SK-N-SH (cell line): Measurements from ENCODE around the gene ATXN7. TPM values are rescaled to one million over a fixed set of nuclear protein-coding genes. Genes with fewer than 3 reads are reported as not detected.

ENCODE experiments used
- CTCF ChIA-PET: fragments of 300-600, 350-600 bp; formaldehyde crosslinking; extraction: SDS; loops from one replicate; lab custom pipeline; 2021; lab: Yijun Ruan, JAX
- POLR2A ChIA-PET: fragments of 350-600 bp; sonication (Branson Sonifier 250); formaldehyde crosslinking; extraction: SDS; loops from one replicate; lab custom pipeline; 2020; ENCODE audit warnings: antibody characterized with exemption, inconsistent platforms; lab: Yijun Ruan, JAX
- DNase-seq: peaks from one replicate; pipeline ENCODE4 v3.0.0; 2012
- H2AFZ ChIP-seq: fragments of 200-600 bp; sonication (generic); 2 replicates; pipeline ENCODE4 v1.8.1; 2016; ENCODE audit warnings: antibody characterized with exemption, mild to moderate bottlenecking, low read depth
- H3F3A ChIP-seq: fragments of 200-600 bp; sonication (generic); replicated peaks from 2 replicates; pipeline ENCODE3; 2016; ENCODE audit warnings: antibody characterized with exemption, mild to moderate bottlenecking; ENCODE audit not compliant: insufficient read depth
- H3K27ac ChIP-seq, 2 experiments: fragments of 200-500 bp in 1 of 2; fragments of 200-600 bp in 1 of 2; sonication (Bioruptor generic) in 1 of 2; sonication (generic), shearing (Covaris generic) in 1 of 2; 2 replicates each; pipeline versions ENCODE4 v1.5.1 to v1.6.1; 2014 to 2016; ENCODE audit warnings: low read depth in 2 of 2, inconsistent platforms in 1 of 2, low read length in 1 of 2, mild to moderate bottlenecking in 1 of 2, mixed read lengths in 1 of 2
- H3K27me3 ChIP-seq: fragments of 200-600 bp; sonication (generic), shearing (Covaris generic); 2 replicates; pipeline ENCODE4 v1.6.1; 2016; ENCODE audit warnings: mixed run types; ENCODE audit not compliant: insufficient read depth
- H3K36me3 ChIP-seq, 2 experiments: fragments of 200-500 bp in 1 of 2; fragments of 200-600 bp in 1 of 2; sonication (Bioruptor generic) in 1 of 2; sonication (generic) in 1 of 2; replicated peaks in 1 of 2; 2 replicates each; pipeline versions ENCODE3 to v1.5.1; 2014 to 2016; ENCODE audit warnings: low read length in 1 of 2, mild to moderate bottlenecking in 1 of 2; ENCODE audit not compliant: insufficient read depth in 2 of 2, control insufficient read depth in 1 of 2
- H3K4me1 ChIP-seq, 2 experiments: fragments of 200-500 bp in 1 of 2; fragments of 200-600 bp in 1 of 2; sonication (Bioruptor generic) in 1 of 2; sonication (generic), shearing (Covaris generic) in 1 of 2; 2 replicates each; pipeline versions ENCODE4 v1.5.1 to v1.6.1; 2014 to 2016; ENCODE audit warnings: low read depth in 1 of 2, low read length in 1 of 2, mixed run types in 1 of 2; ENCODE audit not compliant: insufficient read depth in 2 of 2, control insufficient read depth in 1 of 2
- H3K4me2 ChIP-seq: fragments of 200-600 bp; sonication (generic), shearing (Covaris generic); 2 replicates; pipeline ENCODE4 v1.6.1; 2017; ENCODE audit warnings: mixed run types
- H3K4me3 ChIP-seq, 2 experiments: fragments of 200-500 bp in 1 of 2; fragments of 200-600 bp in 1 of 2; sonication (Bioruptor generic) in 1 of 2; sonication (generic), shearing (Covaris generic) in 1 of 2; 2 replicates each; pipeline versions ENCODE4 v1.5.1 to v1.8.1; 2014 to 2016; ENCODE audit warnings: low read depth in 2 of 2, inconsistent platforms in 1 of 2, low read length in 1 of 2, mild to moderate bottlenecking in 1 of 2, mixed read lengths in 1 of 2, moderate library complexity in 1 of 2
- H3K79me2 ChIP-seq: fragments of 200-600 bp; sonication (generic); 2 replicates; pipeline ENCODE4 v1.8.1; 2017; ENCODE audit warnings: mild to moderate bottlenecking; ENCODE audit not compliant: insufficient read depth
- H3K9ac ChIP-seq: fragments of 200-600 bp; sonication (generic); 2 replicates; pipeline ENCODE4 v1.6.1; 2017; ENCODE audit warnings: mixed run types
- H3K9me2 ChIP-seq: fragments of 200-600 bp; sonication (generic); 2 replicates; pipeline ENCODE4 v1.6.1; 2017; ENCODE audit warnings: mixed run types
- H3K9me3 ChIP-seq: fragments of 200-600 bp; sonication (generic); 2 replicates; pipeline ENCODE4 v1.6.1; 2017; ENCODE audit warnings: mixed run types, mild to moderate bottlenecking, moderate library complexity
- H4K20me1 ChIP-seq: fragments of 200-600 bp; sonication (generic); 2 replicates; pipeline ENCODE4 v1.6.1; 2017; ENCODE audit warnings: mild to moderate bottlenecking, mixed run types; ENCODE audit not compliant: insufficient read depth
- CHD2 ChIP-seq: fragments of 150-350 bp; IDR thresholded peaks from 2 replicates; pipeline ENCODE4 v1.6.1; 2018; ENCODE audit warnings: low read length; ENCODE audit not compliant: partially characterized antibody
- ELF1 ChIP-seq: IDR thresholded peaks from 2 replicates; pipeline ENCODE4 v1.4.0; 2012
- FOXJ3 ChIP-seq: sonication (generic); formaldehyde crosslinking; IDR thresholded peaks from 2 replicates; pipeline ENCODE4 v1.5.1; 2020; ENCODE audit warnings: mild to moderate bottlenecking, missing genetic modification reagents
- GABPA ChIP-seq: IDR thresholded peaks from 2 replicates; pipeline ENCODE4 v1.4.0; 2012; ENCODE audit warnings: low read depth, mild to moderate bottlenecking
- MAX ChIP-seq: IDR thresholded peaks from 2 replicates; pipeline ENCODE4 v1.4.0; 2012; ENCODE audit warnings: low read depth
- MEF2A ChIP-seq: IDR thresholded peaks from 2 replicates; pipeline ENCODE4 v1.4.0; 2012; ENCODE audit warnings: low read depth, borderline replicate concordance
- MXI1 ChIP-seq: IDR thresholded peaks from 2 replicates; pipeline ENCODE4 v1.6.1; 2012; ENCODE audit warnings: mild to moderate bottlenecking, low read depth, low read length, improper control_type of control experiment
- NRF1 ChIP-seq: IDR thresholded peaks from 2 replicates; pipeline ENCODE4 v1.6.1; 2012; ENCODE audit warnings: low read depth, mild to moderate bottlenecking, low read length
- PBX3 ChIP-seq: IDR thresholded peaks from 2 replicates; pipeline ENCODE4; 2012
- POLR2AphosphoS5 ChIP-seq: IDR thresholded peaks from 2 replicates; pipeline ENCODE4 v1.6.1; 2012; ENCODE audit warnings: low read depth, low read length
- RAD21 ChIP-seq: IDR thresholded peaks from 2 replicates; pipeline ENCODE4 v1.6.1; 2012; ENCODE audit warnings: mild to moderate bottlenecking, low read length
- RFX5 ChIP-seq: IDR thresholded peaks from 2 replicates; pipeline ENCODE4 v1.6.1; 2012; ENCODE audit warnings: mild to moderate bottlenecking, improper control_type of control experiment, low read length
- TCF12 ChIP-seq: IDR thresholded peaks from 2 replicates; pipeline ENCODE4 v1.4.0; 2012
- TEAD4 ChIP-seq: IDR thresholded peaks from 2 replicates; pipeline ENCODE4 v1.4.0; 2012; ENCODE audit warnings: mild to moderate bottlenecking, borderline replicate concordance; ENCODE audit not compliant: insufficient read depth
- YY1 ChIP-seq: IDR thresholded peaks from 2 replicates; pipeline ENCODE4 v1.4.0; 2012; ENCODE audit warnings: low read depth, mild to moderate bottlenecking
- ZBTB33 ChIP-seq: IDR thresholded peaks from 2 replicates; pipeline ENCODE4 v1.4.0; 2012; ENCODE audit warnings: low read depth, borderline replicate concordance
- WGBS: methylation state at CpG from one replicate; pipeline ENCODE4 v1.1.6; 2017; ENCODE audit warnings: low lambda C conversion rate; 5-methylcytosine and 5-hydroxymethylcytosine counted together
- polyA plus RNA-seq, 3 experiments: library from polyadenylated mRNA; depleted of rRNA; stranded (reverse); fragments of >200 nt; gene quantifications; 2 replicates each; pipeline ENCODE4 v1.2.3, GENCODE V29; 2012
- TF ChIP-seq, protein P1 (sequence below): fragments of 150-350 bp; IDR thresholded peaks from 2 replicates; pipeline ENCODE4 v1.6.1; 2016; ENCODE audit warnings: mild to moderate bottlenecking, low read depth, low read length
- TF ChIP-seq, protein P2 (sequence below): fragments of 200-600 bp; sonication (generic); IDR thresholded peaks from 2 replicates; pipeline ENCODE4 v1.6.1; 2017; ENCODE audit warnings: antibody characterized with exemption, mild to moderate bottlenecking, moderate library complexity
- TF ChIP-seq, protein P3 (sequence below): fragments of 150-350 bp; IDR thresholded peaks from 2 replicates; pipeline ENCODE4 v1.6.1; 2017; ENCODE audit warnings: antibody characterized with exemption, low read length, low read depth, borderline replicate concordance

The ATXN7 gene
- polyA plus RNA-seq, 1 of the 3 experiments (the other 2 are of a cell fraction), result 6.2 TPM

- TF ChIP-seq ZBTB33 (no peak), MXI1 (no peak), MAX (no peak), PBX3 (no peak), ELF1 (no peak)
- TF ChIP-seq, all 33 proteins: peak for 0
Observed at GRCh38 chr3:63864965-63865327, 1.3 kb downstream of the ATXN7 start (continued).

DNA sequence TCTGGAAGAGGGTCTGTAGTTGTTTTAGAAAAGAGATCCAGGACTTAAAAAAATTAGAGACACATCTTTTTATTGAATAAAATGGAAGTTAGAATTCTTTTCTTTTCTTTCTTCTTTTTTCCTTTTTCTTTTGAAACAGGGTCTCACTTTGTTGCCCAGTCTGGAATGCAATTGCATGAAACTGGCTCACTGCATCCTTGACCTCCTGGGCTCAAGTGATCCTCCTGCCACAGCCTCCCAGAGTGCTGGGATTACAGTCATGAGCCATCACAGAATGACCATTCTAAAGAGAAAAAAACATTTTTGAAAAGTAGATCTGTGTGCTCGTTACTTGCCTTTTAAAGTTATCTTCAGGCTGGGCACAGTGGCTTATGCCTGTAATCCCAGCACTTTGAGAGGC, 3.6 kb downstream of the ATXN7 start:
- H3K4me2 ChIP-seq, result no peak overlapping the region
- TF ChIP-seq, protein P1, sequence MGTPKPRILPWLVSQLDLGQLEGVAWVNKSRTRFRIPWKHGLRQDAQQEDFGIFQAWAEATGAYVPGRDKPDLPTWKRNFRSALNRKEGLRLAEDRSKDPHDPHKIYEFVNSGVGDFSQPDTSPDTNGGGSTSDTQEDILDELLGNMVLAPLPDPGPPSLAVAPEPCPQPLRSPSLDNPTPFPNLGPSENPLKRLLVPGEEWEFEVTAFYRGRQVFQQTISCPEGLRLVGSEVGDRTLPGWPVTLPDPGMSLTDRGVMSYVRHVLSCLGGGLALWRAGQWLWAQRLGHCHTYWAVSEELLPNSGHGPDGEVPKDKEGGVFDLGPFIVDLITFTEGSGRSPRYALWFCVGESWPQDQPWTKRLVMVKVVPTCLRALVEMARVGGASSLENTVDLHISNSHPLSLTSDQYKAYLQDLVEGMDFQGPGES, result no peak
- TF ChIP-seq GABPA (no peak), TCF12 (no peak), NRF1 (no peak), FOXJ3 (no peak), MXI1 (no peak), MEF2A (no peak), RAD21 (no peak), RFX5 (no peak), ELF1 (no peak), POLR2AphosphoS5 (no peak), PBX3 (no peak), TEAD4 (no peak), CHD2 (no peak), YY1 (no peak)
- TF ChIP-seq, protein P2, sequence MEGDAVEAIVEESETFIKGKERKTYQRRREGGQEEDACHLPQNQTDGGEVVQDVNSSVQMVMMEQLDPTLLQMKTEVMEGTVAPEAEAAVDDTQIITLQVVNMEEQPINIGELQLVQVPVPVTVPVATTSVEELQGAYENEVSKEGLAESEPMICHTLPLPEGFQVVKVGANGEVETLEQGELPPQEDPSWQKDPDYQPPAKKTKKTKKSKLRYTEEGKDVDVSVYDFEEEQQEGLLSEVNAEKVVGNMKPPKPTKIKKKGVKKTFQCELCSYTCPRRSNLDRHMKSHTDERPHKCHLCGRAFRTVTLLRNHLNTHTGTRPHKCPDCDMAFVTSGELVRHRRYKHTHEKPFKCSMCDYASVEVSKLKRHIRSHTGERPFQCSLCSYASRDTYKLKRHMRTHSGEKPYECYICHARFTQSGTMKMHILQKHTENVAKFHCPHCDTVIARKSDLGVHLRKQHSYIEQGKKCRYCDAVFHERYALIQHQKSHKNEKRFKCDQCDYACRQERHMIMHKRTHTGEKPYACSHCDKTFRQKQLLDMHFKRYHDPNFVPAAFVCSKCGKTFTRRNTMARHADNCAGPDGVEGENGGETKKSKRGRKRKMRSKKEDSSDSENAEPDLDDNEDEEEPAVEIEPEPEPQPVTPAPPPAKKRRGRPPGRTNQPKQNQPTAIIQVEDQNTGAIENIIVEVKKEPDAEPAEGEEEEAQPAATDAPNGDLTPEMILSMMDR, result no peak
- TF ChIP-seq, protein P3, sequence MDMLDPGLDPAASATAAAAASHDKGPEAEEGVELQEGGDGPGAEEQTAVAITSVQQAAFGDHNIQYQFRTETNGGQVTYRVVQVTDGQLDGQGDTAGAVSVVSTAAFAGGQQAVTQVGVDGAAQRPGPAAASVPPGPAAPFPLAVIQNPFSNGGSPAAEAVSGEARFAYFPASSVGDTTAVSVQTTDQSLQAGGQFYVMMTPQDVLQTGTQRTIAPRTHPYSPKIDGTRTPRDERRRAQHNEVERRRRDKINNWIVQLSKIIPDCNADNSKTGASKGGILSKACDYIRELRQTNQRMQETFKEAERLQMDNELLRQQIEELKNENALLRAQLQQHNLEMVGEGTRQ, result no peak
- ChIA-PET CTCF (no interaction called here), POLR2A (no interaction called here)
- H3K36me3 ChIP-seq, result peaks cover 0 to 14% of the 10 kb centered on the region in 2 experiments
- H3K27ac ChIP-seq, result no peak overlapping the region
- H3F3A ChIP-seq, result peaks cover 11% of the 10 kb centered on the region
- no peak overlapping the region for H2AFZ ChIP-seq
- peaks cover 84% of the 10 kb centered on the region for H3K79me2 ChIP-seq
- no peak overlapping the region for H3K4me3 ChIP-seq
- H3K9me2 ChIP-seq, result no peaks in the 10 kb centered on the region
- H4K20me1 ChIP-seq, result peaks cover 12% of the 10 kb centered on the region
- no peaks in the 10 kb centered on the region for H3K9me3 ChIP-seq
- DNase-seq, result no peak
- H3K27me3 ChIP-seq, result no peaks in the 10 kb centered on the region
- no peak overlapping the region for H3K9ac ChIP-seq
- WGBS, result 100% methylated on average over 1 of the region's 1 CpG
- peaks cover 7% of the 10 kb centered on the region in 2 experiments; a peak in 3 of 4 replicates for H3K4me1 ChIP-seq
